Endothelial cell of coronary artery (primary cell): ENCODE data around the gene OXCT2. TPM values are rescaled to one million over a fixed set of nuclear protein-coding genes. Genes with fewer than 3 reads are reported as not detected.

Experiments
- total RNA-seq: library from RNA; depleted of rRNA; stranded (reverse); fragments of >200 nt; gene quantifications from 2 replicates; pipeline ENCODE4 v1.2.3, GENCODE V29; 2014

The OXCT2 gene
- 1.7 and 2.5 TPM in 2 replicates for total RNA-seq

DNA sequence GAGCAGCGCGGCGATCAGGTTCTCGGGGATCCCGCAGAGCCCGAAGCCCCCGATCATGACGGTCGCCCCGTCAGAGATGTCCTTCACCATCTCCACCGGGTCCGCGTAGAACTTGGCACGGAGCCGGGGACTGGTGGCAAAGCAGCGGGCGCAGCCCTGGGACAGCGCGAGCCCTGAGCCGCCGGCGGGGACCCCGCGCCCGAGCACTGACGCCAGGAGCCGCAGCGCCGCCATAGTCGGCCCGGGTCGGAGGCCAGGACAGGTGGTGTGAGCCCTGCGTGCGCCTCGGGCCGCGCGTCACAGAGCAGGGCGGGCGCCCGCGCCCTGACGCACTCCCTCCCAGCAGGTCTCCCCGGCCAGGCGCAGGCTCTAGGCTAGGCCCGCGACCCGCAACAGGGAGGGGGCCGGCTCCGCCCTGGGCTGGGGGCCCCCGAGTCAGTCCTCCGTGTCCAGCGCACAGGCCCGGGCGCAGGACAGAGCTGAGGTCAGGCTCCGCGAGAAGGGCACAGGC is at the start of gene OXCT2:
TSS of gene OXCT2 (minus strand) at position 327 of the 511 bp plus-strand sequence. CDS start at position 234, 93 bp downstream.

DNA sequence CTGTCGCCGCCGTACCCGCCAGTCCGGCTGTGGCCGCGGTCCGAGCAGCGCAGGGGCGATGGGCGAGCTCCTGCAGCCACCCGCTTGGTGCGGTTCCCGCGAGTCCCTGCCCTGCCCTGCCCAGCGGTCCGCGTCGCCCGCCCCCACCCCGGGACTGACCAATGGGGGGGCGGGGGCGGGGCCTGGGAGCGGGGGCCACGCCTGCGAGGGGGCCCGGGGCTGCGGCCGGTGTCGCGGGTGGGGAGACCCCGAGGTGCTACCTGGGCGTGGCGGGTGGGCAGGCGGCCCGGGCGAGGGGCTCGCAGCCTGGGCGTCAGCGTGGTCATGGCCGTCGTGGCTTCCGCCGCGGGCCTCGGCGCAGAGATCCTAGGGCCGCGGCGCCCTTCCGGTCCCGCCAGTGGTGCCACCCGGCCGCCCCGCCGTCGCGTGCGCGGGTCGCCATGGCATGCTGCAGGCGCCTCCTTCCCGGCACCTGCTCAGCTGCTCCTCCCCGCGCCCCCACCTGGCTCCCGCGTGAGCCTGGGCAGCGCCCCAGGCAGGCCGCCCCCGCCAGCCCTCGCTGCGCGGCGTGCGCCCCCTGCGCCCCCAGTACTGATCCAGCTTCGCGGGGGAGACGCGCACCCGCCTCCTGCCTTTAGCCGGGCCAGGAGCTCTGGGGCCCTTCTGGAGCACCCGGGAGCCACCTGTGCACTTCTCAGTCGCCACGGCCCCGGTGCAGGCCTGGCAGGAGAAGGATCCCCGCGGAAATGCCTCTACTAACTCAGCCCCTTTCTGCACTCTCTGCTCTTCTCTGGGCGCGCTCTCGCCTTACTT is 17.8 kb upstream of the OXCT2 start, which contains the start of gene BMP8B:
TSS of gene BMP8B (minus strand) at position 108 of the 813 bp plus-strand sequence. CDS start 380 bp downstream, outside the sequence.

DNA sequence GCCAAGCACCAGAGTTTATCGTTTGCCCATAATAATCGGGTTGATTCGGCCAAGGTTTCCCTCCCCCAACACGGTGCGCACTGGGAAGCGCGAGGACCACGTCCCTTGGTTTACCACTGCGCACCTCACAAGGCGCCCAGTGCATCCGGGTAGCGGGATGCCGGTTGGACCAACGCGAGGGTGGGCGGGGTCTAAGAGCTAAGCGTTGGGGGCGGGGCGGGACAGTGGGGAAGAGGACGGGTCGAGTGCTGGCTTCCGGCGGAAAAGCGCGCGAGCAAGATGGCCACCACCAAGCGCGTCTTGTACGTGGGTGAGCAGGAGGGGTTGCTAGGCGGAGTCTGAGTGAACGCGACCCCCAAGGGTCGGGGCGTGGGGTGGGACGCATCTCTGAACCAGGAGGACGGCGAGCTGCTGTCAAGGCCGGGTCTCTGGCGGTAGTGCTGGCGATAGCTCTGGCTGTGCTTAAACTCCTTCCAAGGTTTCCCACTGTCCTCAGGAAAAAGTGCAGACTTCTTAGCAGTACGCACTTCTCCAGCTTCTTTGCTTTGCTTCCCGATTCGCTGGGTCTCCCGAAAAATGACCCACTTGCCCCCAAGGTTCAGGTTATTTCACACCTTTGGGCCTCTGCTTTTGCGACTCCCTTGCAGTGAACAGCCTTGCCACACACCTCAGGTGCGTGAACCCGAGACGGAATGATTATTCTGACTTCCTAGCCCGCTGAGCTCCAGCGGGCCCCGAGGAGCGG is 32.4 kb downstream of the OXCT2 start, which contains the start of gene PPIE:
TSS of gene PPIE (plus strand) at position 261 of the 745 bp plus-strand sequence. CDS start at position 280, 19 bp downstream.

Other genes with a start within 250 kb of the OXCT2 start
- 188 and 270 TPM in 2 replicates for gene PABPC4, start 194.6 kb downstream of the OXCT2 start, total RNA-seq
- gene HEYL, start 131.7 kb downstream of the OXCT2 start, total RNA-seq = 0.47 TPM in 1 of 2 replicates, not detected in the other
- not detected in 2 replicates for gene NT5C1A, start 99.2 kb downstream of the OXCT2 start, total RNA-seq
- not detected in 2 replicates for gene HPCAL4, start 79.9 kb downstream of the OXCT2 start, total RNA-seq
- 36.5 and 43.2 TPM in 2 replicates for gene PPIE, start 32.5 kb downstream of the OXCT2 start, total RNA-seq
- under 0.01 and 0.19 TPM in 2 replicates for gene BMP8B, start 17.5 kb upstream of the OXCT2 start, total RNA-seq
- 16.6 and 24.8 TPM in 2 replicates for gene TRIT1, start 112.2 kb upstream of the OXCT2 start, total RNA-seq
- 0.94 and 2.8 TPM in 2 replicates for gene MYCL, start 130.6 kb upstream of the OXCT2 start, total RNA-seq
- 1.1 and 2.5 TPM in 2 replicates for gene MFSD2A, start 183.8 kb upstream of the OXCT2 start, total RNA-seq